Measurements from ENCODE around the gene SNPH.

- TF ChIP-seq POLR2A (IDR thresholded peaks at IDR 0.05), result no peak
- no peak for TF ChIP-seq CTCF (IDR thresholded peaks at IDR 0.05)
Measured at GRCh38 chr20:1269850-1270249, 3.8 kb downstream of the SNPH start.

Measured in Peyer's patch (tissue), 4 donors.